A673 (cell line): Measurements from ENCODE around the gene DPH2. TPM values are rescaled to one million over a fixed set of nuclear protein-coding genes. Genes with fewer than 3 reads are reported as not detected.

Experiments used
- BruUV-seq: library from RNA; stranded (reverse); fragments of 400-500 nt; replicated peaks from 2 replicates; lab custom pipeline; 2021; lab: Mats Ljungman, UMichigan
- CTCF ChIA-PET: fragments of 300-600 bp; sonication (Branson Sonifier 250); formaldehyde crosslinking; loops from one replicate; lab custom pipeline; 2022; ENCODE audit warnings: antibody characterized with exemption; lab: Charles Lee
- POLR2A ChIA-PET: fragments of 300-600 bp; sonication (Branson Sonifier 250); formaldehyde crosslinking; loops from one replicate; lab custom pipeline; 2022; ENCODE audit warnings: antibody characterized with exemption; ENCODE audit not compliant: low non-redundant PET; lab: Charles Lee
- DNase-seq: peaks from one replicate; pipeline ENCODE4 v3.0.0-alpha.2; 2015; ENCODE audit warnings: low spot score
- H3K27ac ChIP-seq: fragments of 200-600 bp; sonication (generic); 2 replicates; pipeline ENCODE4 v1.5.1; 2016; ENCODE audit warnings: mixed run types, low read depth, mild to moderate bottlenecking, mixed read lengths, antibody characterized with exemption, low read length; ENCODE audit not compliant: poor library complexity, severe bottlenecking
- H3K27me3 ChIP-seq: fragments of 200-600 bp; sonication (generic); replicated peaks from 2 replicates; pipeline ENCODE4 v1.6.1; 2017; ENCODE audit warnings: mixed run types, low read depth, mild to moderate bottlenecking, mixed read lengths, antibody characterized with exemption, low read length; ENCODE audit not compliant: insufficient read depth, poor library complexity
- H3K36me3 ChIP-seq: fragments of 200-600 bp; sonication (generic); 2 replicates; pipeline ENCODE4 v1.6.1; 2016; ENCODE audit warnings: mixed run types, mild to moderate bottlenecking, mixed read lengths, antibody characterized with exemption, low read length; ENCODE audit not compliant: insufficient read depth, poor library complexity, severe bottlenecking
- H3K4me1 ChIP-seq: fragments of 200-600 bp; sonication (generic); 2 replicates; pipeline ENCODE4 v1.6.1; 2017; ENCODE audit warnings: mixed run types, mild to moderate bottlenecking, mixed read lengths, antibody characterized with exemption, low read length; ENCODE audit not compliant: insufficient read depth, poor library complexity, severe bottlenecking
- H3K4me3 ChIP-seq: fragments of 200-600 bp; sonication (generic); 2 replicates; pipeline ENCODE4 v1.5.1; 2016; ENCODE audit warnings: low read depth, mixed run types, mild to moderate bottlenecking, mixed read lengths, low read length; ENCODE audit not compliant: poor library complexity, severe bottlenecking
- H3K9me3 ChIP-seq: fragments of 200-600 bp; sonication (generic); 2 replicates; pipeline ENCODE4 v1.6.1; 2016; ENCODE audit warnings: mixed run types, low read depth, mild to moderate bottlenecking, mixed read lengths, antibody characterized with exemption, low read length; ENCODE audit not compliant: poor library complexity, severe bottlenecking
- CTCF ChIP-seq: fragments of 300-800, 200-600 bp; sonication (generic); conservative IDR thresholded peaks from 2 replicates; pipeline ENCODE4 v1.5.1; 2017; ENCODE audit warnings: low read depth, mild to moderate bottlenecking, antibody characterized with exemption, low read length, moderate library complexity, mixed read lengths
- EZH2 ChIP-seq: fragments of 200-600 bp; sonication (generic); IDR thresholded peaks from 2 replicates; pipeline ENCODE4 v1.6.1; 2017; ENCODE audit warnings: borderline replicate concordance, low read depth, mild to moderate bottlenecking, mixed read lengths, antibody characterized with exemption, low read length; ENCODE audit not compliant: poor library complexity, severe bottlenecking
- intact Hi-C: fragments of 100-400 bp; cut with micrococcal nuclease; formaldehyde crosslinking; loops from one replicate; pipeline ENCODE4 v1.10.0; 2022; ENCODE audit not compliant: unreplicated experiment
- total RNA-seq: library from RNA; stranded (reverse); gene quantifications from 2 replicates; pipeline ENCODE4 v1.2.3, GENCODE V29; 2021

Gene DPH2
- total RNA-seq, 1 experiment from 2014 or later = 52.8 TPM

- no peaks in the 10 kb centered on the region for H3K27me3 ChIP-seq
- H3K36me3 ChIP-seq = peaks cover 23% of the 10 kb centered on the region
- intact Hi-C loops = no loop called here
- H3K4me3 ChIP-seq = no peak overlapping the region
- H3K4me1 ChIP-seq = peaks cover 10% of the 10 kb centered on the region
- POLR2A ChIA-PET = no interaction called here
- no TSS peak for BruUV-seq
- no peaks in the 10 kb centered on the region for H3K9me3 ChIP-seq
- CTCF ChIA-PET = no interaction called here
- TF ChIP-seq CTCF (no peak), EZH2 (no peak)
- DNase-seq = no peak
- H3K27ac ChIP-seq = no peak overlapping the region
Observed at GRCh38 chr1:43986712-43987111, 16.9 kb downstream of the DPH2 start.

- ChIA-PET CTCF (no interaction called here), POLR2A (no interaction called here)
- Histone ChIP-seq H3K27me3 (no peaks in the 10 kb centered on the region), H3K36me3 (peaks cover 21% of the 10 kb centered on the region), H3K4me1 (peaks cover 16% of the 10 kb centered on the region), H3K9me3 (no peaks in the 10 kb centered on the region), H3K27ac (no peak overlapping the region), H3K4me3 (no peak overlapping the region)
- BruUV-seq = no TSS peak
- no peak for TF ChIP-seq EZH2
- TF ChIP-seq CTCF = no peak
- no peak for DNase-seq
- intact Hi-C loops = no loop called here
Observed at GRCh38 chr1:43987159-43987902, 17.5 kb downstream of the DPH2 start.

GRCh38 chr1:43990271-43991199, 20.7 kb downstream of the DPH2 start:
- ChIA-PET CTCF (interaction anchor here (0.6 kb wide), 1 partner anchor 40 kb away, joined by 4 read pairs; the partner anchor contains the start of gene SLC6A9), POLR2A (interaction anchor here (0.6 kb wide), 1 partner anchor 606 kb away, joined by 5 read pairs; no protein-coding TSS in a partner anchor)
- no peaks in the 10 kb centered on the region for H3K27me3 ChIP-seq
- H3K4me1 ChIP-seq = peaks cover 19% of the 10 kb centered on the region
- H3K27ac ChIP-seq = peak overlapping the region; percentile 65
- TF ChIP-seq EZH2 (no peak), CTCF (0 out of 2 replicates have a peak, but pooled peaks have one; percentile 11)
- peaks cover 12% of the 10 kb centered on the region for H3K36me3 ChIP-seq
- peak; percentile 38 for DNase-seq
- H3K9me3 ChIP-seq = no peaks in the 10 kb centered on the region
- peak overlapping the region; percentile 72 for H3K4me3 ChIP-seq
- intact Hi-C loops = no loop called here
- BruUV-seq = no TSS peak
